ENCODE data around the gene CPA3.

GRCh38 chr3:148816427-148816826 is 48.7 kb upstream of the CPA3 start:
- no peak for TF ChIP-seq CTCF (IDR thresholded peaks at IDR 0.05 in 2 of 3, conservative IDR thresholded peaks at IDR 0.05 in 1 of 3; ENCODE audit: borderline replicate concordance in 1 of 3, insufficient read depth in 1 of 3, low read depth in 2 of 3, low read length in 2 of 3)
- no peak for TF ChIP-seq POLR2A (IDR thresholded peaks at IDR 0.05; ENCODE audit: borderline replicate concordance, extremely low read depth, insufficient read depth, insufficient read length)
- TF ChIP-seq JUND (IDR thresholded peaks at IDR 0.05): no peak
- TF ChIP-seq POLR2AphosphoS5 (IDR thresholded peaks at IDR 0.05; ENCODE audit: low read depth, low read length): no peak
- TF ChIP-seq FOSL1 (IDR thresholded peaks at IDR 0.05; ENCODE audit: low read depth): no peak
- TF ChIP-seq SRF (IDR thresholded peaks at IDR 0.05; ENCODE audit: low read depth): no peak
- TF ChIP-seq RAD21 (IDR thresholded peaks at IDR 0.05; ENCODE audit: low read depth): no peak
- no peak for TF ChIP-seq CBX3 (IDR thresholded peaks at IDR 0.05; ENCODE audit: low read depth)
- no peak for TF ChIP-seq CEBPB (IDR thresholded peaks at IDR 0.05; ENCODE audit: low read depth)
